Neural cell (in vitro differentiated cells): ENCODE measurements around the gene S100G.

Experiments
- CTCF ChIP-seq: fragments of 450-650 bp; IDR thresholded peaks from 2 replicates; pipeline ENCODE4 v1.5.1; 2014; ENCODE audit warnings: antibody characterized with exemption, mild to moderate bottlenecking, moderate library complexity; ENCODE audit not compliant: poor library complexity, severe bottlenecking
- POLR2AphosphoS5 ChIP-seq: IDR thresholded peaks from 2 replicates; pipeline ENCODE4 v1.6.1; 2012
- RAD21 ChIP-seq: fragments of 450-650 bp; conservative IDR thresholded peaks from 2 replicates; pipeline ENCODE4 v1.6.1; 2014; ENCODE audit warnings: antibody characterized with exemption, mild to moderate bottlenecking, moderate library complexity
- SMC3 ChIP-seq: fragments of 450-650 bp; conservative IDR thresholded peaks from 2 replicates; pipeline ENCODE4 v1.6.1; 2014; ENCODE audit warnings: antibody characterized with exemption, mild to moderate bottlenecking, moderate library complexity; ENCODE audit not compliant: poor library complexity

- no peak for TF ChIP-seq POLR2AphosphoS5
- no peak for TF ChIP-seq CTCF
- TF ChIP-seq RAD21, result no peak
- TF ChIP-seq SMC3, result no peak
These were observed 28.7 kb downstream of the S100G start for GRCh38 chrX:16678689-16679088.
